K562 (cell line): ENCODE data around the gene LENG9. TPM values are rescaled to one million over a fixed set of nuclear protein-coding genes. Genes with fewer than 3 reads are reported as not detected.

ENCODE experiments used
- ESRRB ChIP-seq: fragments of 250-450 bp; sonication (Bioruptor Pico); IDR thresholded peaks from 2 replicates; pipeline ENCODE4 v1.5.0; 2020; ENCODE audit warnings: mild to moderate bottlenecking, moderate library complexity, borderline replicate concordance
- GTF2A2 ChIP-seq: IDR thresholded peaks from 2 replicates; pipeline ENCODE4 v1.6.1; 2016; ENCODE audit warnings: mild to moderate bottlenecking, missing genetic modification characterization, missing compliant biosample characterization
- RREB1 ChIP-seq: fragments of 250-450 bp; sonication (Bioruptor Pico); IDR thresholded peaks from 2 replicates; pipeline ENCODE4 v1.4.0; 2020
- ZFP91 ChIP-seq: sonication (generic); formaldehyde crosslinking; IDR thresholded peaks from 2 replicates; pipeline ENCODE4 v1.8.0; 2022; ENCODE audit warnings: mild to moderate bottlenecking, missing genetic modification reagents
- ZNF121 ChIP-seq: sonication (generic); formaldehyde crosslinking; conservative IDR thresholded peaks from 2 replicates; pipeline ENCODE4 v1.8.0; 2022; ENCODE audit warnings: missing genetic modification reagents
- polyA plus RNA-seq, 8 experiments: library from polyadenylated mRNA; depleted of rRNA in 4 of 8; stranded (reverse) in 5 of 8; unstranded in 3 of 8; fragments of >200 nt; fragmentation: Nextera tagmentation in 2 of 8; fragmentation: Illumina TruSeq in 1 of 8; extraction: Ambion mirVana in 2 of 8; extraction: Trizol in 1 of 8; gene quantifications; 2 replicates each; pipeline versions ENCODE4 v1.2.1 to v1.2.3, GENCODE V29; 2011 to 2014; ENCODE audit warnings: inconsistent platforms in 1 of 8, missing spikeins in 1 of 8
- total RNA-seq, 7 experiments: library from RNA; depleted of rRNA in 6 of 7; stranded (reverse); fragments of >200 nt in 6 of 7; fragmentation: Illumina TruSeq in 2 of 7; extraction: Trizol in 2 of 7; gene quantifications; 2 replicates each; pipeline versions ENCODE4 v1.2.1 to v1.2.3, GENCODE V29; 2011 to 2021; ENCODE audit warnings: low replicate concordance in 1 of 7
- TF ChIP-seq, protein P1 (sequence below): sonication (generic); formaldehyde crosslinking; IDR thresholded peaks from 2 replicates; pipeline ENCODE4 v1.8.0; 2022; ENCODE audit warnings: mild to moderate bottlenecking, missing genetic modification reagents

The LENG9 gene
- total and polyA plus RNA-seq, 9 of the 15 experiments (the other 6 are each of a cell fraction or from before 2014, with no cell fraction given), result 0.06 to 0.64 (median 0.33) TPM; not detected in 1

- TF ChIP-seq ZNF121 (CRISPR knock-in tag) (no peak), ZFP91 (no peak), ESRRB (CRISPR knock-in tag) (no peak), GTF2A2 (tag) (no peak), RREB1 (CRISPR knock-in tag) (no peak)
- TF ChIP-seq, protein P1, sequence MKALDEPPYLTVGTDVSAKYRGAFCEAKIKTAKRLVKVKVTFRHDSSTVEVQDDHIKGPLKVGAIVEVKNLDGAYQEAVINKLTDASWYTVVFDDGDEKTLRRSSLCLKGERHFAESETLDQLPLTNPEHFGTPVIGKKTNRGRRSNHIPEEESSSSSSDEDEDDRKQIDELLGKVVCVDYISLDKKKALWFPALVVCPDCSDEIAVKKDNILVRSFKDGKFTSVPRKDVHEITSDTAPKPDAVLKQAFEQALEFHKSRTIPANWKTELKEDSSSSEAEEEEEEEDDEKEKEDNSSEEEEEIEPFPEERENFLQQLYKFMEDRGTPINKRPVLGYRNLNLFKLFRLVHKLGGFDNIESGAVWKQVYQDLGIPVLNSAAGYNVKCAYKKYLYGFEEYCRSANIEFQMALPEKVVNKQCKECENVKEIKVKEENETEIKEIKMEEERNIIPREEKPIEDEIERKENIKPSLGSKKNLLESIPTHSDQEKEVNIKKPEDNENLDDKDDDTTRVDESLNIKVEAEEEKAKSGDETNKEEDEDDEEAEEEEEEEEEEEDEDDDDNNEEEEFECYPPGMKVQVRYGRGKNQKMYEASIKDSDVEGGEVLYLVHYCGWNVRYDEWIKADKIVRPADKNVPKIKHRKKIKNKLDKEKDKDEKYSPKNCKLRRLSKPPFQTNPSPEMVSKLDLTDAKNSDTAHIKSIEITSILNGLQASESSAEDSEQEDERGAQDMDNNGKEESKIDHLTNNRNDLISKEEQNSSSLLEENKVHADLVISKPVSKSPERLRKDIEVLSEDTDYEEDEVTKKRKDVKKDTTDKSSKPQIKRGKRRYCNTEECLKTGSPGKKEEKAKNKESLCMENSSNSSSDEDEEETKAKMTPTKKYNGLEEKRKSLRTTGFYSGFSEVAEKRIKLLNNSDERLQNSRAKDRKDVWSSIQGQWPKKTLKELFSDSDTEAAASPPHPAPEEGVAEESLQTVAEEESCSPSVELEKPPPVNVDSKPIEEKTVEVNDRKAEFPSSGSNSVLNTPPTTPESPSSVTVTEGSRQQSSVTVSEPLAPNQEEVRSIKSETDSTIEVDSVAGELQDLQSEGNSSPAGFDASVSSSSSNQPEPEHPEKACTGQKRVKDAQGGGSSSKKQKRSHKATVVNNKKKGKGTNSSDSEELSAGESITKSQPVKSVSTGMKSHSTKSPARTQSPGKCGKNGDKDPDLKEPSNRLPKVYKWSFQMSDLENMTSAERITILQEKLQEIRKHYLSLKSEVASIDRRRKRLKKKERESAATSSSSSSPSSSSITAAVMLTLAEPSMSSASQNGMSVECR (CRISPR knock-in tag), result no peak
These were observed 26.8 kb downstream of the LENG9 start (continued) for GRCh38 chr19:54436628-54437252.
